ENCODE measurements around the gene RIN2. TPM values are rescaled to one million over a fixed set of nuclear protein-coding genes. Genes with fewer than 3 reads are reported as not detected.

RIN2 gene
- total and polyA plus RNA-seq, 2 of the 4 experiments (the other 2 are of a cell fraction), result 16.1 to 72.2 TPM

GRCh38 chr20:19780261-19780660 is 22.2 kb downstream of the RIN2 start:
- no peak overlapping the region for H4K5ac ChIP-seq (ENCODE audit: low read depth, low read length)
- H3K18ac ChIP-seq (ENCODE audit: low read depth, low read length), result no peak overlapping the region
- no peak overlapping the region for H2BK20ac ChIP-seq (ENCODE audit: low read depth, low read length)
- no peak overlapping the region for H4K8ac ChIP-seq (ENCODE audit: low read depth in 2 of 2, low read length in 2 of 2)
- CTCF ChIA-PET, result interaction anchor here (0.6 kb wide), 2 partner anchors 21 to 224 kb away, joined by 3 to 4 read pairs; no protein-coding TSS in a partner anchor
- DNase-seq (no peak), ATAC-seq (ENCODE audit: low read depth) (no peak)
- no peak overlapping the region for H3K9ac ChIP-seq (ENCODE audit: low read depth, low read length)
- H2BK15ac ChIP-seq (ENCODE audit: low read depth, low read length), result no peak overlapping the region
- no peak overlapping the region for H3K4me3 ChIP-seq (ENCODE audit: insufficient read depth, low read depth, low read length)
- 90% methylated on average over 2 of the region's 5 CpGs; no CpG with 5 or more reads in 1 of the 2 experiments for WGBS, 2 experiments (ENCODE audit: extremely low coverage in 2 of 2, insufficient read length in 1 of 2)
- no peaks in the 10 kb centered on the region for H3K9me3 ChIP-seq (ENCODE audit: control insufficient read depth, insufficient read depth, low read length)
- H3K14ac ChIP-seq (replicated peaks; ENCODE audit: low read depth, low read length), result peak overlapping the region; percentile 16; the same call in 1 of the 2 replicates
- no peak overlapping the region for H2BK5ac ChIP-seq (ENCODE audit: low read depth, low read length, poor library complexity, severe bottlenecking)
- no peak overlapping the region for H2AK9ac ChIP-seq (replicated peaks; ENCODE audit: low read depth, low read length, poor library complexity)
- H4K20me1 ChIP-seq (ENCODE audit: insufficient read depth, low read length), result no peaks in the 10 kb centered on the region
- H3K4ac ChIP-seq (ENCODE audit: low read depth, low read length), result peak overlapping the region; percentile 32; the same call in 1 of the 2 replicates
- peak overlapping the region; percentile 10; the same call in 1 of the 2 replicates for H4K91ac ChIP-seq (ENCODE audit: insufficient read depth, low read depth, low read length)
- H2AK5ac ChIP-seq (ENCODE audit: low read depth, low read length), result peak overlapping the region; percentile 60; the same call in 1 of the 2 replicates
- peaks cover 20% of the 10 kb centered on the region for H3K4me1 ChIP-seq (ENCODE audit: control insufficient read depth, insufficient read depth, low read length)
- no peak overlapping the region for H2AFZ ChIP-seq (replicated peaks; ENCODE audit: low read length, poor library complexity)
- H3K23ac ChIP-seq (ENCODE audit: low read depth, low read length), result no peak overlapping the region
- H2BK120ac ChIP-seq (ENCODE audit: low read depth, low read length), result no peak overlapping the region; the same call in 1 of the 2 replicates
- no peaks in the 10 kb centered on the region for H3K36me3 ChIP-seq (ENCODE audit: control insufficient read depth, insufficient read depth, low read length)
- in situ Hi-C loops (cut with MboI; ENCODE audit: low sequenced_read_pairs) (loop anchor here (10.0 kb wide), 1 partner anchor 195 kb away; no protein-coding TSS in a partner anchor), intact Hi-C loops (cut with micrococcal nuclease) (no loop called here), dilution Hi-C loops (cut with HindIII; ENCODE audit: low sequenced_read_pairs, unreplicated experiment) (no loop called here)
- H3K56ac ChIP-seq (ENCODE audit: extremely low read depth, insufficient read depth, low read length), result no peak overlapping the region
- BruUV-seq (replicated peaks), result no TSS peak
- H3K9me1 ChIP-seq (ENCODE audit: insufficient read depth, low read length), result peaks cover 15% of the 10 kb centered on the region; the same call in 1 of the 2 replicates
- H3K27ac ChIP-seq (ENCODE audit: insufficient read depth, low read length), result no peak overlapping the region
- POLR2A ChIA-PET (ENCODE audit: unreplicated experiment), result no interaction called here
- no peak for TF ChIP-seq MAZ (IDR thresholded peaks at IDR 0.05; ENCODE audit: borderline replicate concordance, low read depth, low read length)
- TF ChIP-seq CEBPB (IDR thresholded peaks at IDR 0.05; ENCODE audit: low read depth, low read length), result no peak
- no peak for TF ChIP-seq CHD1 (IDR thresholded peaks at IDR 0.05; ENCODE audit: low read depth, low read length)
- TF ChIP-seq, protein P1, sequence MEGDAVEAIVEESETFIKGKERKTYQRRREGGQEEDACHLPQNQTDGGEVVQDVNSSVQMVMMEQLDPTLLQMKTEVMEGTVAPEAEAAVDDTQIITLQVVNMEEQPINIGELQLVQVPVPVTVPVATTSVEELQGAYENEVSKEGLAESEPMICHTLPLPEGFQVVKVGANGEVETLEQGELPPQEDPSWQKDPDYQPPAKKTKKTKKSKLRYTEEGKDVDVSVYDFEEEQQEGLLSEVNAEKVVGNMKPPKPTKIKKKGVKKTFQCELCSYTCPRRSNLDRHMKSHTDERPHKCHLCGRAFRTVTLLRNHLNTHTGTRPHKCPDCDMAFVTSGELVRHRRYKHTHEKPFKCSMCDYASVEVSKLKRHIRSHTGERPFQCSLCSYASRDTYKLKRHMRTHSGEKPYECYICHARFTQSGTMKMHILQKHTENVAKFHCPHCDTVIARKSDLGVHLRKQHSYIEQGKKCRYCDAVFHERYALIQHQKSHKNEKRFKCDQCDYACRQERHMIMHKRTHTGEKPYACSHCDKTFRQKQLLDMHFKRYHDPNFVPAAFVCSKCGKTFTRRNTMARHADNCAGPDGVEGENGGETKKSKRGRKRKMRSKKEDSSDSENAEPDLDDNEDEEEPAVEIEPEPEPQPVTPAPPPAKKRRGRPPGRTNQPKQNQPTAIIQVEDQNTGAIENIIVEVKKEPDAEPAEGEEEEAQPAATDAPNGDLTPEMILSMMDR (conservative IDR thresholded peaks at IDR 0.05; ENCODE audit: low read depth, low read length), result no peak
- TF ChIP-seq BHLHE40 (IDR thresholded peaks at IDR 0.05; ENCODE audit: low read depth, low read length), result no peak
- no peak for TF ChIP-seq POLR2A (IDR thresholded peaks at IDR 0.05; ENCODE audit: low read depth, low read length)
- TF ChIP-seq ELK1 (IDR thresholded peaks at IDR 0.05; ENCODE audit: borderline replicate concordance, low read depth, low read length), result no peak
- H3K4me2 ChIP-seq (ENCODE audit: low read depth, low read length), result no peak overlapping the region
- H3K27me3 ChIP-seq (ENCODE audit: control insufficient read depth, insufficient read depth, low read length), result no peaks in the 10 kb centered on the region
- H3K79me1 ChIP-seq (ENCODE audit: low read depth in 1 of 2, low read length in 2 of 2), result peaks cover 22 to 78% of the 10 kb centered on the region in 2 experiments; a peak in 3 of 4 replicates

Measured in IMR-90 (cell line).